GM19043 (cell line): ENCODE measurements around the gene EPHA2.
"Not testable (repeated sequence)": the region's sequence is repeated elsewhere in the genome, so short reads cannot be mapped to it uniquely, and the experiment has no call there.

Experiments
- ATAC-seq: cut with Tn5 transposase; IDR thresholded peaks from one replicate; pipeline ENCODE4 v1.9.1; 2021; ENCODE audit warnings: low read depth; ENCODE audit not compliant: unreplicated experiment

Gene EPHA2

GRCh38 chr1:16155537-16156410 is at the start of gene EPHA2:
EPHA2 (minus strand) TSS chr1:16156069; CDS start chr1:16155932, 137 bp downstream.
- no peak for ATAC-seq

DNA sequence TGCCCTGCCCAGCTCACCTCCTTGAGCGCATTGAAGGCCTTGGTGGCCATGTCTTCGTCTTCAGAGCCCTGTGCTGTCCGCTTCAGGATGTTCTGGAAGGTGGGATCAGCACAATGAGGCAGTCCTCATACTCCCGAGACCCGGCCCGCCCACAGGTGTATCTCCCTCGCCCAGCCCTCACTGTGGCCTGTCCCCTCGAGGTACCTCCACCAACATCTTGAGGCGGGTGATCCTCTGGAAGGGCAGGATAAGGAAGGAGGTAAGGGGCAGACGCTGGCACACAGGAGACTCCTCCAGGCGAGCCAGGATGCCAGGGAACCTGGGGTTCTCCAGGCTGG is 49.4 kb upstream of the EPHA2 start:
- ATAC-seq: no peak

DNA sequence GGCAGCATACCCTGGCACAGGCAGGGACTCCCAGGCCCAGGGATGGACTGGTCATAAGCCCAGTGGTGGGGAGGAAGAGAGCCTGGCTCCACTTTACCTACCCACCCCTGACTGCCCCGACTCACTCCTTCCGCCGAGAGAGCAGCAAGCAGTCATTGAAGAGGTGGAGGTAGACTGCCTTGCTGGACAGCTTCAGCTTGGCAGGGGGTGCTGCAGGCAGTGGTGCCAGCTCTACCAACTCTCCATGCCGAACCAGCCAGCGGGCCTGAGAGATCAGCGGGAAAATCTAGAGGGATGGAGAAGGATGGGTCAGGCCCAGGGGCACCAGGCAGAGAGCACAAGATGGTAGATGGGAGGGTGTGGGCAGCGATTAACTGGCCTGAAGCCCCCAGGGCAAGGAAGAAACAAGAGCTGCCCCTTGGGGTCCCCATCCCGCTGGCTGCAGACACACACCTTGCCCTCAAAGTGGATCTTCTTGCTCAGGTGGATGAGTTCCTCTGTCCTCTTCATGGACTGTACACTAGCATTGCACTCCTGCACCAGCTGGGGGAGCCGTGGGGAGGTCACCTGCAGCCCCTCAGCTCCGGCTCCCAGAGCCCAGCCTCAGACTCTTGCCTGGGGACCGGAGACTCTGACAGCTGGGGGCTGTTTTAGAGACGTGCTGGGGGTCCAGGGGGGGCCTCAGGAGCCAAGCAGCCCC is 48.9 kb upstream of the EPHA2 start:
- no peak for ATAC-seq

GRCh38 chr1:16204216-16204615 is 48.3 kb upstream of the EPHA2 start:
- ATAC-seq: no peak

DNA sequence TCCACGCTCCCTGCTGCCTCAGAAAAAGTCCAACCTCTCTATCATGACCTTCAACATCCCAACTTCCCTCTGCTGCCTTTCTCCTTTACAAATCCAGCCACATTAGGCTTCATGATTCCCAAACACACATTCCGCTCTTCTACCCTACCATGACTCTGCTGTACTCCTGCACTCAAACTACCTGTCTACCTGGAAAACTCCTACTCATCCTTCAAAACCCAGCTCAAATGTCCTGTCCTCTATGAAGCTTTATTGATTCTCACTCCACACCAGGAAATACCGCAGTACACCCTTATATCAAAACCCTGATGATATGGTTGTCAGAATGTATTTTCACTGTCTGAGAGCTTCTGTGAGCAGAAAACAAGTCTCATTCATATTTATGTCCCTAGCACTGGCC is 47.7 kb upstream of the EPHA2 start:
- ATAC-seq: no peak

DNA sequence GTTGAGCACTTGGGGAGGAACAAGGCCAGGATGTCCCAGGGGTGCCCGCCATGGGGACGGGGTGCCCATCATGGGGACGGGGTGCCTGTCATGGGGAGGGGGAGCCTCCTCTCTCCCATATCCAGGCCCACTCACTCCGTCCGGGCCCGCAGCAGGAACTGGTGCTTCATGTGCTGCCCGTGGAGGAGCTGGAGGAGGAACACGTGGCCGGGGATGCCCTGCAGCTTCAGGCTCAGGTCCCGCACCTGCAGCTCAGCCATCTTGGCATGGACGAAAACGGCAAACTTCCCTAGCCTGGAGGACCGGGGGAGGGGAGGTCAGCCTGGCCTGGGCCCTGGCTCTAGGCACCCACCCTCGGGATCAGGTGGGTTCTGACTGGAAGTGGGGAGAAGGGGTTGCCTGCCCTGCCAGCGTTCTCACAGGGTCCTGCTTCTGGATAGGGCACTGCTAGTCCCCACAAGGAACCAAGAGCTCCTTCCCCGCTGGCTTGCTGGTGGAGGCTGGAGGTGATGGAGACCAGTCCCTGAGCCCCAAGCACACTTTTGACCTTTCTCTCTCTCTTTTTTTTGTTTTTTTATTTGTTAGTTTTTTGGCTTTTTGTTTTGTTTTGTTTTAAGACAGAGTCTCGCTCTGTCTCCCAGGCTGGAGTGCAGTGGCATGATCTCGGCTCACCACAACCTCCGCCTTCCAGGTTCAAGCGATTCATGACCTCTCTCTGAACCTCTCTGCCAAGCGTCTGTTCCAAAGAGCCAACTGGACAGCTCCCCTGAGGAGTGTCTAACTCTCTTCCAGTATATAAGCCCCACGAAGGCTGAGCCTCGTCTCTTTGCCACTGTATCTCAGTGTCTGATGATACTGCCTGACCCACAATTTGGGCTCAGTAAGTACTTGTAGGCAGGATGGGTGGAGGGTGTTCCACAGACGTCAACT is 46.7 kb upstream of the EPHA2 start:
- no peak for ATAC-seq

GRCh38 chr1:16199700-16200099 is 43.8 kb upstream of the EPHA2 start:
- ATAC-seq: no peak

DNA sequence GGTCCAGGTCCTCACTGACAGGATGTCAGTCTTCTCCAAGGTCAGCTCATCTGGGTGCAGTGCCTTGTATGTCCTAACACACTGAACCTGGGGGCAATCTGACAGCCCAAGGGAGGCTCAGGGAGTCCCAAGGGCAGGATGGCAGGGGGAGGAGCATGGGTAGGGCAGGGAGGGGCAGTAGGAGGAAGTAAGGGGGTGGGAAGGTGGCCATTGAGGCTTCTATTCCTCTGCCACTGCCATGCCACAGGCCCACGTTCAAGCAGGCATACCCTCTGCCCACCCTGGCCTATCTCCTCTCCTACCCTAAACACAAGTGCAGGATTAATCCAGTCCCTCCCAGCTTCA is 43.3 kb upstream of the EPHA2 start:
- no peak for ATAC-seq

- ATAC-seq: no peak
Measured at GRCh38 chr1:16198444-16199156, 42.7 kb upstream of the EPHA2 start.

DNA sequence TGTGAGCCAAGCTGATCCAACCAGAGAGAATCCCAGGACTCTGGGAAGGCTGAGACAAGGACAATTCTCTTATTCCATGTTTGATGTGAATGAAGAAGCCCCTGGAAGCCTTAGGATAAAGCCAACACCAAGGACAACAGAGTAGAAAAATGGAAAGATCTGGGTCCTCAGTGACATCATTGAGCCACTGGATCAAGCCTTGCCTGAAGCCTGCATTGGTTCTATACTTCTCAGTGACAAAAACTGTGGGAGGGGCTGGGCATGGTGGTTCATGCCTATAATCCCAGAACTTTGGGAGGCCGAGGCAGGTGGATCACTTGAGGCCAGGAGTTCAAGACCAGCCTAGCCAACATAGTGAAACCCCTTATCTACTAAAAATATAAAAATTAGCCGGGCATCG is 41.0 kb upstream of the EPHA2 start:
- ATAC-seq: no peak

- not testable (repeated sequence) for ATAC-seq
Measured at GRCh38 chr1:16196139-16196538, 40.3 kb upstream of the EPHA2 start.

- ATAC-seq: no peak
Measured at GRCh38 chr1:16195518-16195905, 39.6 kb upstream of the EPHA2 start.

DNA sequence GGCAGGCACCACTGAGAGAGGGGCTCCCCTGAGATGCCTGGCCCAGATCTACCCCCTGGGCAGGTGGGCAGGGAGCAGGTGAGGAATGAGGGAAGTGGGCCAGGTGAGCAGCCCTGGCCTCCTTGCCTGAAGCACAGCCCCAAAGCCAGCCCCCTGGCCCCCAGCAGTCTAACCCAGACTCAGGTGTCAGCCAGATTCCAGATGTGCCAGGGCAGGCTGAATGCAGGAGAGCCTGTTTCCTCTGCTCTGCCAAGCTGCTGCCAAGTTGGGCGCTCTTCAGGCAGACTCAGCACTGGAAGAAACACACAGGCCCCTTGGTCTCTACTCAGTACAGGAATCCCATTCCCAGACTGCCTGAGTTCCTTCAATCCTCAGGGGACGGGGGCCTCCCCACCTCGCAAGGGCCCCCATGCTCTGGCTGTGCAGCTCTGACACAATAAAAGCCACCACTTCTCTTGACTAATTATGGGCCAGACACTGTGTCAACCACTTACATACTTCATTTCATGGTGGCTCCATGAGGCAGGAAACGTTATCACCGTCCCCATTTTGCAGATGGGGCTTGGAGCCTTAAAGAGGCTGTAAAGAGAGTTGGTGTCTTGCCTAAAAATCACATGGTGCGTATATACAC is 36.2 kb upstream of the EPHA2 start:
- ATAC-seq: no peak

DNA sequence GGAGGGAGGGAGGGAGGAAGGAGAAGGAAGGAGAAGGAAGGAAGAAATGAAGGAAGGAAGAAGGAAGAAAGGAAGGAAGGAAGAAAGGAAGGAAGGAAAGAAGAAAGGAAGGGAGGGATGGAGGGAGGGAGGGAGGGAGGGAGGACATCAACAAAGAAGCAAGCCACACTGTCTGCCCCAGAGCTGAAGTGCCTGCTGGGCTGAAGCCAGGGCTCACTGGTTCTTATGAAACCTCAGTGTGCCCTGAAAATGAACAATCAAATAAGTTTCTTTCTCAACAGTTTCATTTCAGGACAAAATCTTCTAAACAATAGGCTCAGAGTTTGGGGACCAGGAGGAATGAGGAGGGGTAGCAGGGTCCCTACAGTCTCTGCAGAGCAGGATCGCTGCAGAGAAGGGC is 35.4 kb upstream of the EPHA2 start:
- no peak for ATAC-seq

- no peak for ATAC-seq
Measured at GRCh38 chr1:16189921-16190621, 34.2 kb upstream of the EPHA2 start.

GRCh38 chr1:16189003-16189402 is 33.1 kb upstream of the EPHA2 start:
- no peak for ATAC-seq

GRCh38 chr1:16187748-16188401 is 32.0 kb upstream of the EPHA2 start:
- ATAC-seq: no peak

GRCh38 chr1:16186655-16187235 is 30.9 kb upstream of the EPHA2 start:
- no peak for ATAC-seq
